IPS DF 4.7 (cell line): Measurements from ENCODE around the gene SLC6A16.
"Not testable (repeated sequence)": the region's sequence is repeated elsewhere in the genome, so short reads cannot be mapped to it uniquely, and the experiment has no call there.

Experiments used
- DNase-seq: peaks from one replicate; pipeline ENCODE4 v3.0.0-alpha.2; 2013; ENCODE audit warnings: low spot score; ENCODE audit errors: extremely low read depth

SLC6A16 gene

GRCh38 chr19:49271080-49271753, 53.8 kb downstream of the SLC6A16 start:
- no peak for DNase-seq

DNA sequence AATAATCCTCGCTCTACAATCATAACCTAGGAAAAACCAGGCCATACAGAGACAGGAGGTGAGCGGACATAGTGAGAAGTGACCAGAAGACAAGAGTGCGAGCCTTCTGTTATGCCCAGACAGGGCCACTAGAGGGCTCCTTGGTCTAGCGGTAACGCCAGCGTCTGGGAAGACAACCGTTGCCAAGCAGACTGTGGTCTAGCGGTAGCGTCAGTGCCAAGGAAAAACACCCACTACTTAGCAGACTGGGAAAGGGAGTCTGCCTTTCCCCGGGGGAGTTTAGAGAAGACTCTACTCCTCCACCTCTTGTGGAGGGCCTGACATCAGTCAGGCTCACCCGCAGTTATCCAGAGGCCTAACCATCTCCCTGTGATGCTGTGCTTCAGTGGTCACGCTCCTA, 58.6 kb downstream of the SLC6A16 start:
- DNase-seq, result not testable (repeated sequence)

GRCh38 chr19:49264258-49264657, 60.7 kb downstream of the SLC6A16 start:
- DNase-seq, result no peak

GRCh38 chr19:49261602-49262001, 63.4 kb downstream of the SLC6A16 start:
- no peak for DNase-seq

DNA sequence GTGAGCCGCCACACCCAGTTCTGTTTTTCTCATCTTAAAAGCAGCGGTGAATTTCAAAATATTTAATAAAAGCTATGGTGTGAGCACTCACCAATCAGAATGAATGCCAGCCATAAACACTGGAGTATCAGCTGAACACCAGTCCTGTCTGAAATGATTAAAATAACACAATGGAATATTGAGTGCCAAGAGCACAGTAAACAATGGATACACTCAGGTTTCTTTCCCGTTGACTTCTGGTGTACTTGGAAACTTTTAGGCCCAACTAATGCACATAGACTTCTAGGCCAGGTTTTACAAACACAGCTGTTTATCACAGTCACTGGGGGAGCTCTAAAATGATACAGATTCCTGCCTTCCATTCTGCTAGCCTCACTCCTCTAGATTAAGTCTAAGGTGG, 68.3 kb downstream of the SLC6A16 start:
- no peak for DNase-seq

DNA sequence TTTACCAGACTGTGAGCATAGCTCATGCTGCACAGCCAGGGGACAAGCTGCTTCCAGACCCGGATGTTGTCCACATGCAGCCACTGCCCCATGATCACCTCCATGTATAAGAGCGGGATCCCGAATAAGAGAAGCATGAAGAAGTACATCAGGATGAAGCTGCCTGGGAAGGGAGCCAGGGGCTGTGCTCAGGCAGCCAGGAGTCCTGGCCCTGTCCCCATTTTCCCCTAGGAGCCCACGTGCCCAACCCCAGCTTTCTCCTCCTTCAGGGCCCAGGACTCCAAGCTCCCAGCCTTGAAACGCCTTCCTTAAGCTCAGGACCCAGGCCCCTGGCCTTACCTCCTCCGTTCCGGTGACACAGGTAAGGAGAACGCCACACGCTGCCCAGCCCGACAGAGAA, 69.3 kb downstream of the SLC6A16 start:
- no peak for DNase-seq

GRCh38 chr19:49249933-49250332, 75.1 kb downstream of the SLC6A16 start:
- DNase-seq, result no peak

GRCh38 chr19:49247676-49248075, 77.3 kb downstream of the SLC6A16 start:
- no peak for DNase-seq

- DNase-seq, result no peak
These were observed 80.7 kb downstream of the SLC6A16 start for GRCh38 chr19:49244256-49244655.

GRCh38 chr19:49243726-49244125, 81.3 kb downstream of the SLC6A16 start:
- DNase-seq, result no peak

- no peak for DNase-seq
These were observed 81.9 kb downstream of the SLC6A16 start for GRCh38 chr19:49243129-49243528.

GRCh38 chr19:49241769-49242168, 83.2 kb downstream of the SLC6A16 start:
- no peak for DNase-seq
